GM19395 (cell line): ENCODE data around the gene CLSTN2.

Experiments
- ATAC-seq: cut with Tn5 transposase; IDR thresholded peaks from one replicate; pipeline ENCODE4 v1.9.1; 2021; ENCODE audit warnings: mild to moderate bottlenecking, moderate library complexity; ENCODE audit not compliant: unreplicated experiment

Gene CLSTN2

DNA sequence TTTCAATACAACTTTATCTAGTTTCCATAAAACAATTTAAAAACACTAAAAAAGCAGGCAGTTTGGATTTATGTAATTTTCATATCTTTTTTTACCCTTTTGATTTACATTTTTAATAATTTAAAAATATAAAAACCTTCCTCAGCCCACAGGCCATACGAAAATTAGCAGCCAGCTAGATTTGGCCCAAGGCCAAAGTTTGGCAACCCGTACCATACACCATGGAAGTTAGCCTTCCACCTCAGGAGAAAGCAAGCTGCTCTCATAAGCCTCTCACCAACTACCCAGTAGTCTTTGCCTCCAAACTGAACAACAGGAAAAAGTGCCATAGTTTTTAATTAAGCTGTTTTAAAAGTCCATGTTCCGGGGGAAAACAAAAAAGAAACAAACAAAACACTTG, 635.6 kb downstream of the CLSTN2 start:
- ATAC-seq = no peak

DNA sequence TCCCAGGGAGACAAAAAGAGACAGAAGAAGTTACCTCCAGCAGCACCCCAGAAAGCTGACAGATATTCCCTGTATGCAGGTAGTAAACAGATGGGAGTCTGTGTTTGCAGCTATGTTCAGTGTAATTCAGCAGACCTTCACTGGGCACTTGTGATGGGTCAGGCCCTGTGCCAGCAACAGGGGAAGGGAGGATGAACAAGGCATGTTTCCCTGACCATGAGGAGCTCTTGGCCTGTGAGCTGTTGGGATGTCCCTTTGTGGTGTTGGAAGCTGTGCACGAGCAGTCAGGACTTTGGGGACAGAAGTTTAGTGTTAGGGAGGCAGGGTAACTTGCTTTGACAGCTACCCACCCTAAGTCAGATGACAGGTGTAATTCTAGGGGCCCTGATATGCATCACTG, 636.9 kb downstream of the CLSTN2 start:
- no peak for ATAC-seq

DNA sequence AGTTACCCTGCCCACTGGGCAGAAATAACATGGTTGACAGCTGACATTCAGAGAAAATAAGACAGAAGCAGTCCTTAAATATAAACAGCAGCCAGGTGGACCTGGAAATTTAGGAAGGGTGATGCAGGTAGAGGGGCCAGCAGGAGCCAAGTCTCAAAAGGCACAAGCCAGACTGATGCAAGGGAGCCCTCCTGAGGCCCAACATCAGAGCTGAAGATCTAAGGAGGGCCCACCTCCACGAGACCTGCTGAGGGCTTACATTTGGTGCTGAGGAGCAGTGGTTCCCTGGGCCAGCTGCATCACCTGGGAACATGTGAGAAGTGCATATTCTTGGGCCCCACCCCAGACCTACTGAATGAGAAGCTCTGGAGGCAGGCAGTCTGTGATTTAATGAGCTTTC, 637.3 kb downstream of the CLSTN2 start:
- ATAC-seq = no peak

DNA sequence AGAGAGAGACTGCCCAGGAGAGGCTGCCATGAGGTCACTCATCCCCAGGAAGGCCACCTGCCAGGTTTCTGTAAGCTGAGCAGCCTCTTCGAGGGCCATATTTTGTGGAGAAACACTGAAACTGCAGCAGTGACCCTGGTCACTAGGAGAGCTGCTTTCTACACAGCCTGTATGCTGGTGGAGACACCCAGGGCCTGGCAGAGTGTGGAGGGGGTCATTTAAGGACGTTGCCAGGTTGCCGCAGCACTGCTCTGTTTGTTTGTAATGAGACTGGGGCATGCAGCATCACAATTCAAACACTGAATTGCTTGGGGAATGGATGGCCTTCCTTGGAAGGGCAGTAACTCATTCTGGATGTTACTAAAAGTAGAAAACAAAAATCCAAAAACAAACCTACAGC, 638.0 kb downstream of the CLSTN2 start:
- ATAC-seq = no peak

DNA sequence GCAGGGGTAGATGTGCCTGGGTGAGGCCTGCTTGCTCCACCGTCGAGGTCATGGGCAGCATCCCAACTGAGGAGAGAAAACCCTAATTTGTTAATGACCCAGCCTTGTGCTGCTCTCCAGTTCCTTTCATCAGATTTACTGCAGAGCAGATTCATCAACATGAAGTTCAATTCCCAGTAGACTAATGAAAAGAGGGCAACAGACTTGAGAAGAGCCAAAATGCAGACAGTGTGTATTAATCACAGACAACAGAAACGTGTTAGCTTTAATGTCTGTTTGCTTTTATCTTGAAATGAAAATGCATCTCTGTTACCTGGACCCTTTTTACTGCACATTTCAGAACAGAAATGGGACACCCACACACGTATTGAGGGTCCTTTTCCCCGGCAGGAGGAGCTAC, 639.4 kb downstream of the CLSTN2 start:
- ATAC-seq = no peak

DNA sequence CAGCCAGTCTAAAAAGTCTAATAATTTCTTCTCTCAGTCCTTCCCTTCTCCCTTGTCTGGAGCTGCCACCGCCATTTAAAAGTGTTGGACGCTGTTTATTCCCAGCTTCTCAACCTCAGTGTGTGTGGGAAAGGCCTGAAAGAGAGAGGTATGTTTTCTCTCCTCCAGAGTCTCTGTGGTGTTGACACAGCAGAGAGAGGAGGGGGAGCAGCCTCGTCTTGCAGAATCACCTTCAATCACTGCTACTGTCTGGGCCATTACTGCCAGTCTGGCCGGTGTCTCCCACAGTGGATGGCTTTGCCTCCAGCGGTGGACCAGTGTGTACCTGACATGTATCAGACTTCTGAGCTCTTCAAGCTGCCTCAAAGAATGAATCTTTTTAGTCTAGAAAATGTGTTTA, 641.5 kb downstream of the CLSTN2 start:
- no peak for ATAC-seq

DNA sequence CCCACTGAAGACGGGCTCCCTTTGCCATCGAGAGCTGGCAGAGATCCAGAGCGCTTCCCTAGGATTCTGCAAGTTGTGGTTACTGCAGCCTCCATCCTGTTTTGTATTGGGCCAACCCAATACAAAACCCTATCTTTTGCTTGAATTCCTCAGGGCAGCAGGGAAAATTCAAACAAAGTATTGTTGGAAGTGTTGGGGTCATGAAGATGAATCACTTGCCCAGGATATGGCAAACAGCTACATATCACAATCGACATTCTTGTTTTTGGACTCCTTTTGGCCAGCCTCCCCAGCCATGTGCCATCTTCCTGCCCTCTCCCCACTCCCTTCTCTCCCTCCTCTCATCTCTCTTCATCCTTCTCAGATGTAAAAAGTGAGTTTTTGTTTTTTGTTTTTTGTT, 642.9 kb downstream of the CLSTN2 start:
- ATAC-seq = no peak

DNA sequence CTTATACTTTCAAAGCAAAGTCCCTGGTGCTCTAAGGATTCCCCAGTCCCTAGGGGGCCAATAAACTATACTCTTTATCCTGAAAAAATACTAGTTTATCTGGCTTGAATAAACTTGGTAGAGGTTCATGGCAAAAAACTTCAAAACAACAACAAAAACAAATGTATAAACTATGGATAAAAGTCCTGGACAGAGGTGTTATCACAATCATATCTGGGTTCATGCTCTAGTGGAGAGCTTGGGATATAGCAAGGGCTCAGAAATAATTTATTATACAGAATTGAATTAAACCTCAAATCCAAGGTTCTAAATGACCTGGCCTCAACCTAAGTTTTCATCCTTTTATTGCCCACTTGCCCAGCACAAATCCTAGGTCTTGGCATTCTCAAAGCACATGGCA, 644.3 kb downstream of the CLSTN2 start:
- ATAC-seq = no peak

DNA sequence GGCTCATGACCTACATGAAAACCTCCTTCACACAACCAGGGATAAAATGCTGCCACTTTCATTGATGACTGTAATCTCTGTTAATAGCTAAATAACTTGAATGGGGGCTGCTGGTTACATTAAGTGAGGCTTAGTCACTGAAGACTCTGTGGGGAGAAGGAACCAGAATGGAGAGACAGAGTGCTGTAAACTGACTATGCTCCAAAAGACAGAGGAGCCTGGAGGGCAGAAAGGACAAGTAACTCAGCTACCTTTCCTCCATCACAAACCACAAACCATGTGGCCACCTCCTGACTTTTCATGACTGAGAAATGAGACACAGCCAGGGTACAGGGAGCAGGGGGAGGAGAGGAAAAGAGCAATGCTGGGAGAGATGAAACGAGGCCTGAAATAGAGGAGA, 645.8 kb downstream of the CLSTN2 start:
- ATAC-seq = no peak

DNA sequence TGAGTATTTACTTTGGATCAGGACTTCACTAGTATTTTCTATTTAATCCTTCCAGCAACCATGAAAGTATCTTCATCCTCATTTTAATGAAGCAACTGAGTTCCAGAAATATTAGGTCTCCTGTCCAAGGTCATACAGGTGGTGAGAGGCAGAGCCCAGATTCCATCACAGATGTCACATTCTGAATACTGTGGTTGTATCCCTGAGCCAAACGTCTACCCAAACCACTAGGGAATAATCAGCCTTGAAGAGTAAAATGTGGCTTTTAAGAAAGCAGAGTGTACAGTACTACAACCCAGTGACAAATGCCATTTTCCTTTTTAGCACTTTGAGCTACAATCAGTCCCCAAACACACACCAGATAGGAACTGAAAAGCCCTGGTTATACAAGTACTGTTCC, 649.6 kb downstream of the CLSTN2 start:
- ATAC-seq = no peak

DNA sequence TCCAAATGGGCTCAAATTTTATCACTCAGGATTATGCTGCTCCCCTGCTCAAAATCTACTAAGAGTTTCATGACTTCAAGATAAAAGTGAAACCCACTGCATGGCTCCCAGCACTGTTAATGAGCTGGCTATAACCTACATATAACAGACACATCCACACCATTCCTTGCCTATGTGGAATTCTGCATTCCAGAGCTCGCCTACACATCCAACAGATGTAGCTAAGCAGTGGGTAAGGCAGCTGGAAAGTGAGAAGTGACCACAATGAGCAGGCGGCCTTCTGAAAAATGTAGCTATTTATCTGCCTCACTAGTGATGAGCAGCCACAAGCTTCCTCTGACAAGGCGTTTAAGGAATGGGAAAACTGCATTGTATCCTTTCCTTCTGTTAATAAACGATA, 650.8 kb downstream of the CLSTN2 start:
- no peak for ATAC-seq

DNA sequence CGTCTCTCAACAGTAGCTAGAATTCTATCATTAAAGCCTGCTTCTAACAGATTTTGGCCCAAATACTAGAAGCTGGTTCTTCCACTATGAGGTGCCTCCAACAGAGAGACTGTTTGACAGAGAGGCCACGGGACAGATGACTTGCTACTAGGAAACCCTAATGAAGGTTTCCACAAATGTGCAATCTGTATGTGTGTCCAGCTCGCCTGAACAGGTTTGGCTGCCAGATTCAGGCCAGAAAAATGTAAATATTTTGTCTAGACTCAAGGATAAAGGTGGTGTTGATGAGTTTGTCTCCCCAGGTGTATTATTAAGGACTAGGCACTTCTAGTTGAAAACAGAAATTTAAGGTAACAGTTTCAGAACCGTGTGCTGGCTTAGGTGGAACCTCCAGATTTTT, 651.3 kb downstream of the CLSTN2 start:
- no peak for ATAC-seq

DNA sequence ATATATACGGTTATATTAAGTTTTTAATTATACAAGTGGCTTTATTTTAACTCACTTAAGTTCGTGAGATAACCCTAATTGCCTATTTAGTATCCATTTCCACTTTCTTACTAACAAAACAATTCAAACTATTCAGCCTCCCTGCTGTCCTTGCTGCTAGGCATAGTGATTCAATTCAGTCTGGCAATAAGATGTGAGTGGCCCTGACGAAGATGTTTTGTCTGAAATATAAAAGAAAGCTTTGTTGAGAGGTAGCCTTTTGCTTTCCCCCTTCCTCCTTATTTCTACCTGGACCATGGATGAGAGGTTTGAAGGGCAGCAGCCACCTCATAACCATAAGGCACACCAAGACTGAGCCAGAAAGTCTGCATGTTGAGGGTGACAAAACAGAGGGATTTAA, 653.6 kb downstream of the CLSTN2 start:
- no peak for ATAC-seq

DNA sequence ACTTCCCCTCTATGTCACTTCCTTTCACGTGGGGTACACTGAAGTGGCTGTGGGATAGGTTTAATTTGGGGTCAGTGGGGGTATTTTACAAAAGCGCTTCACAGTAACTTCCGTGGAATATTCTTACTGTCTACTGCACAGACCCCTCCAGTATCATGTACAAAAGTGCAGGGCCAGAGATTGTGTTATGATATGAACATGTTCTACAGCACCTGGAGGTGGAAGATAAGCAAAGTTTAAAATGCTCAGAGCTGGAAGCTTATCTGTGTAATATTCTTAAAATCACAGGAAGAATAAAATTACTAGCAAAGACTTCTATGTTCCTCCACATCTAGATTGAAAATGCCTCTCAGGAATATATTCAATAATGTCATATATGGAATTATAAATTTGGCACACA, 658.8 kb downstream of the CLSTN2 start:
- ATAC-seq = no peak

DNA sequence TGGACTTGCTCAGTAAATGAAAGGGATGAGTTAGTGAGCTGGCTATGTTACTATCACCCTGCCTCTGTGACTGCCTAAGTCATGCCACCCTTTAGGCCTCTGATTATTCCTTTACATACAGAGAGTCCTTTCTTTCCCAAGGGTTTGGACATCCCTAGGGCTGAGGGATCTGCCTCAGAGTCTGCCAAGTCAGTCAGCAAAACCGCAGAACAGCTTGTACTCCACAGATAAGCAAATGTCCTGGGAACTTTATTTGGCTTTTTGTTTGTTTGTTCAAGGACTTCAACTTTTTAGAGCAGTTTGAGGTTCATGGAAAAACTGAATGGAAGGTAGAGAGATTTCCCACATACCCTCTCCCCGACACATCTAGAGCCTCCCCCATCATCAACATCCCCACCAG, 660.3 kb downstream of the CLSTN2 start:
- ATAC-seq = no peak

DNA sequence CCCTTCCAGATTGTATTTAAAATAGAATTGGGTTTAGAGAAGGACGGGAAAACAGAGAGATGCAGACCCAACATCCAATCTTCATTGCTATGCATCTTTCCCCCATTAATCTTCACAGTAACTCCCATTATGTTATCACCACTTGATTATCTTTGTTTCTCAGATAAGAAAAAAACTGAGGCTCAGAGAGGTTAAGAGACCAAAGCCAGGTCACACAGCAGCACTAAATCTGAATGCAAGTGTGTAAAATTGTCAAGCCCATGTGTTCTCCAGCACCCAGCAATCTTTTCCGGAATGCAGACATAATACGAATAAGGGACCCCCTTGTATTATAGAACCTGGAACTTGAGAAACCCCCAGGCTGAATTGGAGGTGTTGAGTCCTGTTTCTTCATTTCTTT, 662.4 kb downstream of the CLSTN2 start:
- ATAC-seq = no peak

DNA sequence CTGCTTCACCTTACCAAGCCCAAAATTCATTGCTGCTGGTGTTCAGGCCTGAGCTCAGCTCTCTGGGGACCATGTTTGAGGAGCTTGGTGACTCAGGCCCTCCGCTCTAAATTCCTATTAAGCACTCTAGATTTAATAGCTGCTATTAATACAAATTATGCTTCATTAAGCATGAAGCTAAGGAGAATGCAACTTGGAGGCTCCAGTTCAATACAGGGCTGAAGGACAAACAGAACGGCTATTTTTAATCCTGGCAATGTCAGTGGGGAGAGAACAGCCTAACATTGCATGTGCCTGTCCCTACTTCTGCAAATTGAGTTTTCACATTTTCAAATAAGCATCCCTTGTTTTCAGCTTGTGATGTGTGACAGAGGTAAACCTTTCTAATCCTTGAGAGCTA, 662.8 kb downstream of the CLSTN2 start:
- no peak for ATAC-seq

DNA sequence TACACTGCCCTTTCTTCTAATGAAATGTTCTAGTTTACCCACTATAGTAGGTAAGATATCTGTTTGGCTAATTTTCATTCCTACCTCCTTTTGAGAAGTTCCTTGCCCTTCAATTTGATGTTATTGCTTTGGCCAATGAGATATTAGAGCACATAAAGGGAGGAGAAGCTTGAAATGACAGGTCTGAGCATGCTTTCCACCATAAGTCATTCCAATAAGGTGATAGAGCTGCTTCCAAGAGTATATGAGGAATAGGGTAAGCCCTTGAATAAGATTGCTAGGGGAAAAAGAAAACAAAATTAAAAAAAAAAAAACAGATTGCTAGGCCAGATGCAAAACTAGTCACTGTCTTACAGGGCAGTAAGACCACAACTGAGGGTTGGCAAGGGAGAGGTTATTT, 664.0 kb downstream of the CLSTN2 start:
- no peak for ATAC-seq

DNA sequence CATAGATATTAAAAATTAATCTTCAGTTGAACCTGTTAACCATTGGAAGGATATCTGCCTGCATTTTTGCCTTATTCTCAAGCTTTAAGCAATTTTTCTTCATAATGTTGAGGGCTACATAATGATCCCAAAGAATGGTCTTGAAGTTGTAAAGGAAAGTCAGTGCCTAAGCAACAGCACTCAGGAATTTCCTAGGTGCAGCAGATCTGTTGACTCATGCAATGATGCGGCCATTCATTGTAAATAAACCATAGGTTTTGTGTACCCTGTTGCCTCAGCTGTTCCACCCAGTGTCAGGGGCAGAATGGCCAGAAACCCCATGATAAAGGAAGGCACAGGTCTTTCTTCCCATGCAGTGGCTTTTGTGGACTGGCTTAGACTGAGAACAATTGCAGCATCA, 664.5 kb downstream of the CLSTN2 start:
- ATAC-seq = no peak

DNA sequence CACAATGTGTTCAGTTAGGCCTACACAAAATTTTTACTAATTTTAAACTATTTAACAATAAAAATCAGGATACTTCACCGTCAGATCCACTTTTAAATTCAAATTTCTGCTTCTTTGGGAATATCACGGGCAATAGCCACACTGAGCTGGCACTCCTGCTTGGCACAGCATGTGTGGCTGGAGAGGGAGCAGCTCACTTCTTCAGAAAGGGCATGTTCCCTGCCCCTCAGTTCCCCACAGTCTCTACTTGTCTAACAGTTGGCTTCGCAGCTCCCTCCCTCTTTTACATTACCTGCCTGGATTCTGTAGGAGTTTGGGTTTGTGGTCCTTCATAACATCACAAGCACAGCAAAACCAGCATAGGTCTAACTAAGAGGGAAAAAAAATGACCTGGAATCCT, 666.9 kb downstream of the CLSTN2 start:
- no peak for ATAC-seq

DNA sequence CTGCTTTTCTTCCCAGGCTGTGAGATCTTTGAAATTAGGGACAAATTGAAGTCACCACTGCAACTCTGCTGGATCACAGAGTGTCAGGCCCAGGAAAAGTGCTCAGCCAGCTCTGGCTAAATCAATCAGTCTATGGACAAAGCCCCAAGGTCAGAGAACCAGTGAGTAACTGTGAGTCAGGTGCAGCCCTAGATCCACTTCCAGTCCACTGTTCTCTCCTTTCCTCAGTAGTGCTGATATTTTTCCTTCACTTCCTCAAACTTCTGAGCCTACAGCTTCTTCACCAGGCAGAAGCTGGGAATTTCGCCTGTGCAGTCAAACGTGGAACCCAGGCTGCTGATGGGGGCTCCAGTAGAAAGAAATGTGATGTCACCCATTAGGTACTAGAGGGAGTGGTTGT, 667.8 kb downstream of the CLSTN2 start:
- no peak for ATAC-seq

DNA sequence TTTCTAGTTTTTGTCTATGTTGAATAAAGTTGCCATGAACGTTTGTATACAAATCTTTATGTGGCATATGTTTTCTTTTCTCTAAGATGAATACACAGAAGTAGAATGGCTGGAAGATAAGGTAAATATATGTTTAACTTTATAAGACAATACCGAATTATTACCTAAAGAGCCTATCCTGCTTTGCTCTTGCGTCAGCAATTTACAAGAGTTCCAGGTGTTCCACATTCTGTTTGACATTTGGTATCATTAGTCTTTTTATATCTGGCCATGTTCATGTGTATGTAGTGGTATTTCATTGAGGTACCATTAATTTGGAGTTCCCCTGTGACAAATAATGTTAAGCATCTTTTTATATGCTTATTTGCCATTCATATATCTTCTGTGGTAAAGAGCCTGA, 668.8 kb downstream of the CLSTN2 start:
- no peak for ATAC-seq

DNA sequence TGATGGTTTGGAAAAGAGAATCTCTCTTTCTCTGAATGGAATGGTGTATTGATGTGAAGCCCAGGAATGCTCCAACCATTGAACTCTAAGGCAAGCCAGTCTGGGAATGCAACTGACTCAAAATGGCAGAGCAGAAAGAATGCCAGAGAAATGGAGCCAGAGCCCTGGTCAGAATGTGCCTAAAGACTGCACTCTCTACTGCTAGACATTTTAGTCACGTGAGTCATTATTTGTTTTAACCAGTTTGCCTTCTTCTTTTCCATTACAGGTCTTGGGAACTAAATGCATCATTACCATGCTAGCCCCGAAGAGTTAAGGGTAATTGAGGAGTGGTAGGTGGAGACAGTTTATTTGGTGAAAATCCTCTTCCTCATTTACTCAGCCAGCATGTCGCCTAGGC, 675.6 kb downstream of the CLSTN2 start:
- no peak for ATAC-seq

DNA sequence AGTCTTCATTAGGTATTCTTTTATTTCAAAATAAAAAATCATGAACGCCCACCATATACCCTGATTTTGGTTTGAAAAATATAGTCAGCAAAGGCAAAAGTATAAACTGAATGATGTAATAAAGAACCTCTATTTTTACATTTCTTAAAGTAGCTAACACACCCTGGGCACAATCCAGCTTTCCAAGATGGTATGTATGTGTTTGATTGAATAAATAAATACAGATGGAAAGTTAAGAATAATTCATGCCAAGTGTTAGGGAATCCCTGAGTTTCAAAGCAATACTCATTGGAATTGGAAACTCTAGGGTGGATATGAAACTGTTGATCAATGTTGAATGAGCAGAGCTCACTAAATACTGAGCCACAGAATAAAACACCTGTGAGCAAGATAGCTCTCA, 679.0 kb downstream of the CLSTN2 start:
- no peak for ATAC-seq
